ENCODE data around the gene ARHGAP26.

Gene ARHGAP26

DNA sequence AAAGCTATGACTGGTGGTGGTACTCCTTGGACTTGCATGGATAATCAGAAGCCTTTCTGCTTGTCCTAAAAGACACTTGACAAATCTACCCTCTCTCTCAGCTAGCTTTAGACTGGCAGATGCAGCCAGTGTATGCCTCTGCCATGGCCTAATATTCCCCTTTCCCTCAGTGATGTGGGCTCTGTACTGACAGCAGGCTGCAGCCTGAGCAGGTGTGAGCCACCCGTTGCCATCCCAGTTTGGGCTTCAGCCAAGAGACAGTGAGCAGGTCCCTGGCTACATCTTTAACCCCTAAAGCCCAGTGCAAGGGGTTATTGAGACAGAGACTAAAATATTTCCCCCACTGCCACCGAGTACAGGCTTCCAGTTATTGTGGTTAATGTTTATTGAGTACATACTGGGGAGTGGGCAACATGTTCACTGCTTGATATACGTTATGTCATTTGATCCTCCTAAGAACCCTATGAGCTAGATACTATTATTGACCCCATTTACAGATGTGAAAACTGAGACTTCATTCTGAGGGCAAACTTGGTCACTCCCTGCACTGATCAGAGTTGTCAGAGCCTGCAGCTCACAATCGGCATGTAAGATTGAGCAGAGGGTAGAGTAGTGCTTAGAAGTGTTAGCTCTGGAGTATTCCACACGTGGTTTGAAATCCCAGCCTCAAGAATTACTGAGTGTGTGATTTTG lies 254.2 kb downstream of the ARHGAP26 start:
- DNase-seq, result no peak
- in situ Hi-C loops (cut with MboI; ENCODE audit: low pct_unique_long_range_greater_than_20kb, low sequenced_read_pairs), result loop anchor here (25.0 kb wide), 1 partner anchor 788 kb away; the partner anchor contains the start of gene HMHB1

DNA sequence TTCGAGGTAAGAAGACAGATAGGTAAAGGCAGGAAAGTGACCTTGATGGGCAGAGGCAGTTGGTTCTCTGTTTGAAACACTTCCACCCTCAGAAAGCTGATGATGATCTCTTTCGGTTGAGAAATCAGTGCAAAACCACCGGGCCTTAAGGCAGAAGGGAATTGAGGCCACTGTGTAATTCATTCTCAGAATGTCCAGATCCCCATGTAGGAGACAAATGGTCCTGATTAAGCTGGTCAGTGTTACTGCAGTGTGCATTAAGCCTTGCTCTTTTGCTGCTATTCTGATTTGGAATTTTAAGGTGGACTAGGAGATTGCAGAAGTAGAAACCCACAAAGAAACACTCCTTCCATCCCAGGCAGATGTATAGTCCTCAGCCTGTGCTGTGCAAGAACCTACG lies 255.2 kb downstream of the ARHGAP26 start:
- in situ Hi-C loops (cut with MboI; ENCODE audit: low pct_unique_long_range_greater_than_20kb, low sequenced_read_pairs), result no loop called here
- DNase-seq, result no peak

DNA sequence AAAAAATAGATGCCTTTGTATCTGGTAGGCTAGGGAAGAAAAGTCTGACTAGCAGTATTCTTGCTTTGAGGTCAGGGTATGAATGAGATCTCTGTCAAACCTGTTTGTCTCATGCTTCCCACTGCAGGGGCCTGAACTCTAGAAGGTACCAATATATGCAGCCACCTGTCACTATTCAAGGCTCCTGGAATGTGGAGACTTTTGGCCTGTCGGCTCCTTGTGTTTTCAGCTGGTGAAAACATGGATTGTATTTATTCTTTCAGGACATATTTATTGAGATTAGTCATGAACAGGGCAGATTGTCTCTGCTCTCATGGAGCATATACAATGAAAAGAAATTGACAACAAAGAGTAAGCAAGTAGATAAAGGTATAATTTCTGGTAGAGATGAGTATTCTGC lies 255.8 kb downstream of the ARHGAP26 start:
- in situ Hi-C loops (cut with MboI; ENCODE audit: low pct_unique_long_range_greater_than_20kb, low sequenced_read_pairs), result no loop called here
- no peak for DNase-seq

DNA sequence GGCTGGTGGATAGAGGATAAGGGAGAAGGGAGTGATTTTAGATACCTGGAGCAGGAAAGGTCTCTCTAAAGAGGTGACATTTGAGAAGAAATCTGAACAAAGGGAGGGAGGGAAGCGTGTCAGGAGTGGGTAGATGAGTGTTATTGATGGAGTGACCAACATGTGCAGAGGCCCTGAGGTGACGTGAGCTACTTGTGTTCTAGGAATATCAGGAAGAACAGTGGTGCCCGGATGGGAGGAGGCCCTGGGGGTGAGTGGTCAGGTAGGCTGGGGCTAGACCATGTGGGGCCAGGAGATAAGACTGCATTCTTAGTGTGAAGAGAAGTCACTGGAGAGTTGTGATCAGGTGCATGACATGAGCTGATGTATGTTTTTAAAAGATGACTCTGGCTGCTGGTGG lies 256.2 kb downstream of the ARHGAP26 start:
- DNase-seq, result no peak
- in situ Hi-C loops (cut with MboI; ENCODE audit: low pct_unique_long_range_greater_than_20kb, low sequenced_read_pairs), result no loop called here

DNA sequence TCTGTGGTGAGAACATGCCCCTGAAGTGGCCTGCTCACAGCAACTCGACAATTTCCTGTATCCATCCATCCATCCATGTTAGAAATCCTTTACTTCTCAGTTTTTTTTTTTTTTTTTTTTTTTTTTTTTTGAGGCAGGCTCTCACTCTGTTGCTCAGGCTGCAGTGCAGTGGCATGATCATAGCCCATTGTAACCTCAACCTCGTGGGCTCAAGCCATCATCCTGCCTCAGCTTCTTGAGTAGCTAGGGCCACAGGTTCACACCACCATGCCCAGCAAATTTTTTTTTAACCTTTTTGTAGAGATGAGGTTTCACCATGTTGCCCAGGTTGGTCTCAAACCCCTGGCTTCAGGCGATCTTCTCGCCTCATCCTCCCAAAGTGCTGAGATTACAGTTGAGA lies 259.1 kb downstream of the ARHGAP26 start:
- DNase-seq, result no peak
- in situ Hi-C loops (cut with MboI; ENCODE audit: low pct_unique_long_range_greater_than_20kb, low sequenced_read_pairs), result no loop called here

DNA sequence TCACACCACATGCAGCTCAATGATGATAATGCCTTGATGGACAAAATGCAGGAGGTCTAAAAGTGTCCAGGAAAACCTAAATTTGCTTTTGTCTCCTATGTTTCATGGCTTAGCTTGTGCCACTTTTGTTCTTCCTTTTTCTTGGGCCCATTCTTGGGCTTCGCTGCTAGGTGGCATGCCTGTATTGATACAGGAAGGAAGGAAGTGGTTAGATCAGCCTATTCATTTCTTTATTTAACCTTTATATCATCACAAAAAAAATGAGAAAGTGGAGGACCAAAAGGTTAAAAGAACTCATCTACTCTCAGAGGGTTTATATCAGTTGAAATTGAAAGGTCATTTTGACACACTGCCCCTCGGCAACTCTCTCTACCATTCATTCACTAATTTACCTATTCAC lies 260.2 kb downstream of the ARHGAP26 start:
- in situ Hi-C loops (cut with MboI; ENCODE audit: low pct_unique_long_range_greater_than_20kb, low sequenced_read_pairs), result no loop called here
- peak; percentile 35 for DNase-seq

DNA sequence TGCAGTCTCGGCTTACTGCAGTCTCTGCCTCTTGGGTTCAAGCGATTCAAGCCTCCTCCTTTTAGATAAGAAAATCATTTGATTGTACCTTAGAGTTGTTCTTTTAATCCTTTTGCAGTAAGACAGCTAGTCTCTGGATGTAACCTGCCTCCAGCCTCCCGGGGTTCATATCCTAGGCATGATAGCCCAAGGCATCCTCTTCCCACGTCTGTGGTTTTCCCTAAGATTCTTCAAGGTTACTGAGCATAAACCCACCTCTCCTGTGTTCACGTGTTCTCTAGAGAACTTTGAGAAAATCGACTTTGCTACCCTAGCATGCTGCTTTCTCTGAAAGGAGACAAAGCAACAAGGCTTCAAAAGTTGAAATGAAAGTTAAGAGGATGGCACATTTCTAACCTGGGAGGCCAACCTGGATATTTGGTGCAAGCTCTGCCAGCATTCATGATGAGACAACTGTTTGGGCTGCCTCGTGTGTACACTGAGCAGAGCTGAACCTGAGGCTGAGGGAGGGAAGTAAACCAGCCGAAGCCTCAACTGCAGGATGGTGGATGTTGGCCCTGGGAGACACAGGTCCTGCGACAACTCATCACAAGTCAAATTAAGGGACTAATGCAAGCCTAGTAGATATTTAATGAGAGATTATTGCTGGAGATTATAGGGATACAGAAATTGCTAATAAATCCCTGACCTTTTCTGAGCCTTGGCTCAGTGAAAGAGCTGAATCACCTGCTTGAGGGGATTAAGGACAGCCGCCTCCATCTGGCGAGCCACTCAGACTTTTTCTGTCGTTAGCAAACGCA lies 261.8 kb downstream of the ARHGAP26 start:
- in situ Hi-C loops (cut with MboI; ENCODE audit: low pct_unique_long_range_greater_than_20kb, low sequenced_read_pairs), result no loop called here
- no peak for DNase-seq

DNA sequence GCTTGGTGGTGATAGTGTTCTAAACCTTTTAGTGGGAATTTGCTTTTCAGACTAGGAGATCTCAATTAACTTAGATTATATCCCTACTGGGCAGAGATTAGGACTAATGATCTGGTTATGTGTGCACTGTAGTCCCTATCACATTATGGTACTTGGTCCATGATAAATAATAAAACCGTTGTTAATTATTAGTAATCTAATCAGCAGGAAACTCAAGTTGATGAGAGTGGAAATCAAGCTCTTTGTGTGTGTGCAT lies 262.3 kb downstream of the ARHGAP26 start:
- in situ Hi-C loops (cut with MboI; ENCODE audit: low pct_unique_long_range_greater_than_20kb, low sequenced_read_pairs), result no loop called here
- no peak for DNase-seq

DNA sequence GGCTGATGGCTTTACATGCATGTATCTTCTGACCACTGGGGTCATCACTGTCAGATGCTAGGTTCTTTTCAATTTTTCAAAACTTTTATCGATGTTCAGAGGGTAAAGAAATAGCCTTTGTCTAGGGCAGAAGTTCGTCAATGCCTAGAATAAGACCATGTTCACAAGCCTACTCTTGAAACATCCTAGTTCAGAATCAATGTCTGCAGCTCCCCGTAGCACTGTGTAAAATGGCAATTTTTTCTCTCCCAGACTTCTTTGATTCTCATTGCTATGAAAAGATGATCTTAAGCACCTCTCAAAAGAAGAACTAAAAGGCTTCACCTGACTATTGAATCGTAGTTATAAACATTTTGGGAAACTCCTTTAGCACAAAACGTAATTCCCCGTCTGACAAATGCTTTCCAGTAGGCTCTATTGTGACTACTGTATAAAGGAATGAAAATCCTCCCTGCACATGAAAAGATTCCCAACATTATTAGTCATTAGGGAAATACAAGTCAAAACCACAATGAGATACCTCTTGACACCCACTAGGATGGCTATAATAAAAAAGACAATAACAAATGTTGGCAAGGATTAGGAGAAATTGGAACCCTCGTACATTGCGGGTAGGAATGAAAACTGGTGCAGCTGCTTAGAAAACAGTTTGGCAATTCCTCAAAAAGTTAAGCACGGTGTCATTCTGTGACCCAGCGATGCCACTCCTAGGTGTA lies 263.5 kb downstream of the ARHGAP26 start:
- no peak for DNase-seq
- in situ Hi-C loops (cut with MboI; ENCODE audit: low pct_unique_long_range_greater_than_20kb, low sequenced_read_pairs), result no loop called here

DNA sequence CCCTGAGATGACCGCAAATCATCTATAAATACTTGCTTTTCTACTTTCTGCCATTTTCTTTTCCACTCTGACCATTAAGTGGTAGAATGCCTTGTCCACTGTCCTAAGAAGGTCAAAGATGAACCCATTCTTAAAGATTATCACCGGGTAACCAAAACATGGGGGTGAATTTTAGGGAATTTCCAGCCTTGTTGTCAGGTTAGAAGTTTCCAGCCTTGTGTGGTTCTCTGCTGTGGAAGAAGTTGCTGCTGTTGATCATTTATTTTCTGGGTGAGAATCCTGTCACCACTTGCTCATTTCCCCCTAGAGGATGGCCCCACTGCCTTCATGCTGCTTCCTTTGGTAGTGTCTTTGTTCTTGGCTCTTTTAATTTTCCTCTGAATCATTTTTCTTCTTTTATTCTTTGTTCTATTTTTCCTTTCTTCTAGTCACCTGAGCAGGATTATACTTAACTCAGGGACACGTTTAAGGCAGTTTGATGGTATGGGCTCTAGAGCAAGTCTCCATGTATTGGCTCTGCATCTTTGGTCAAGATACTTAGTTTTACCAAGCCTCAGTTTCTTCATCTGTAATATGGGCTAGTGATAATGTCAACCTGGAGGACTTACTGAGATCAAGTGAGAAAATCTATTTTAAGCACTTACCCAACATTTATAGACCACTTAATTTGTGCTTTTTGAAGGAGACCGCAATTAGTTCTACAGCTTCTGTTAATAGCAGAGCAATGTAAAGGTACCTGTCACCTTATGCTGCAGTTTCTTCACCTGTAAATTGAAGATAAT lies 266.2 kb downstream of the ARHGAP26 start:
- in situ Hi-C loops (cut with MboI; ENCODE audit: low pct_unique_long_range_greater_than_20kb, low sequenced_read_pairs), result no loop called here

DNA sequence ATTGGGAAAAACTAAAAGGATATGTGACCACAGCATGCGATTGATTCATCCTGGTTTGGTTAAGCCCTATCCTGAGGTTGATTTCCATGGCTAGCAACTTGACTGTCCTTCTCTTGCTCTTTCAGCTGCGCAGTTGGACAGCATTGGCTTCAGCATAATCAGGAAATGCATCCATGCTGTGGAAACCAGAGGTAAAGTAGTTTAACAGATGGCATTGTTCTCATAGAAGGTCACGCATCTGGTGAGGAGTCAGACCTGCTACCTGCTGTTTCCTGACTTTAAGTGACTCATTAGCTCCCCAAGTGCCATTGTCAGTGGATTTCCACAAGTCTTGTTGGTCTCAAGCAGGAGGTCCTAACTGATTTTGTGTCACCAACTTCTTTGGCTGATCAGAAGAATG lies 266.9 kb downstream of the ARHGAP26 start:
- in situ Hi-C loops (cut with MboI; ENCODE audit: low pct_unique_long_range_greater_than_20kb, low sequenced_read_pairs), result no loop called here
- no peak for DNase-seq

More for the DNA sequence above, 266.2 kb downstream of the ARHGAP26 start:
- DNase-seq, result no peak

DNA sequence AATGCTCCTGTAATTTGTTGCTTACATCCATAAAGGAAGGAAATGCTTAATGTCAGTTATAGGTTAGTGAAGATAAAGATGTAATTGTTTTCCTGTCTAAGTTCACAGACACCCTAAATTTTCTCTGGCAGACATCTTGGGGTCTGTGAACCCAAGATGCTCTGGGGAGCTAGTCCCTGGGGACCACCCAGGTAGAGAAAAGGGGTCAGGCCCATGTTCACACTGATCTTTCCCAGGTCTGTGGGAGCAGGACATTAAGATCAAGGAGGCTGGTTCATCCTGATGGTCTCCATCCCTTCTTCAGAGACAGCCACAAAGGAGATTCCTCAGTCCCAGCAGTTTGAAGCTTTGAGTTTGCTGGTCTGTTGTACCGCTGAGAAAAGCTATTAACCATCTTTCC lies 267.5 kb downstream of the ARHGAP26 start:
- no peak for DNase-seq
- in situ Hi-C loops (cut with MboI; ENCODE audit: low pct_unique_long_range_greater_than_20kb, low sequenced_read_pairs), result no loop called here

DNA sequence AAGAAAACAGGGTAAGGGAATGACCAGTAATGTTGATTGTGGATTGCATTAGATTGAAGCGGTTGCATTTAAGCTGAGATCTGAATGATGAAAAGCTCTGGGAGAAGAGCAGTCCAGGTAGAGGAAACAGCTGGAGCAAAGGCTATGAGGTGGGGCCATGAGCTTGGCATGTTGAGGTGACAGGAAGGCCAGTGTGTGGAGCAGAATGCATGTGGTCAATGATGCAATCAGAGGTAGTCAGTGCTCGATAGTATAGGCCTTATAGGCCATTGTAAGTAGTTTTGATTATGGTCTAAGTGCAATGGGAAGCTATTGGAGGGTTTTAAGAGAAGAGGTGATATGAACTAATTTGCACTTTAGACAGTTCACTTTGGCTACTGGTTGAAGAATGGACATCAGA lies 270.4 kb downstream of the ARHGAP26 start:
- DNase-seq, result no peak
- in situ Hi-C loops (cut with MboI; ENCODE audit: low pct_unique_long_range_greater_than_20kb, low sequenced_read_pairs), result no loop called here

DNA sequence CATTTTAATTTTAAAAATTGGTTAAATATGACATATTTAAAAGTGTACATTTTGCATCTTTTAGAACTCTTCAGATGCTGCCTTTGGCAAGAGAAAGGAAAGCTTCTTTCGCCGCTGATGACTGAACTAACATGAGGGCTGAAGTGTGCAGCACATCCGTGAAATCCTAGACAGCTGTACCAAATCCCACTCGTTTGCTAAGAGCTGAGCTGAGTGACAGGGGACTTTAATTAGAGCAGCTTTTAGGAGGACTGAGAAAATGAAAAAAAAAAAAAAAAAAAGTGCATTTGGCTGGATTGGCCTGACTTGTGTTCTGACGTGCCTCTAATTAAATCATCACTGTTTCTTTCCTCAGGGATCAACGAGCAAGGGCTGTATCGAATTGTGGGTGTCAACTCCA lies 271.3 kb downstream of the ARHGAP26 start:
- in situ Hi-C loops (cut with MboI; ENCODE audit: low pct_unique_long_range_greater_than_20kb, low sequenced_read_pairs), result no loop called here
- no peak for DNase-seq

DNA sequence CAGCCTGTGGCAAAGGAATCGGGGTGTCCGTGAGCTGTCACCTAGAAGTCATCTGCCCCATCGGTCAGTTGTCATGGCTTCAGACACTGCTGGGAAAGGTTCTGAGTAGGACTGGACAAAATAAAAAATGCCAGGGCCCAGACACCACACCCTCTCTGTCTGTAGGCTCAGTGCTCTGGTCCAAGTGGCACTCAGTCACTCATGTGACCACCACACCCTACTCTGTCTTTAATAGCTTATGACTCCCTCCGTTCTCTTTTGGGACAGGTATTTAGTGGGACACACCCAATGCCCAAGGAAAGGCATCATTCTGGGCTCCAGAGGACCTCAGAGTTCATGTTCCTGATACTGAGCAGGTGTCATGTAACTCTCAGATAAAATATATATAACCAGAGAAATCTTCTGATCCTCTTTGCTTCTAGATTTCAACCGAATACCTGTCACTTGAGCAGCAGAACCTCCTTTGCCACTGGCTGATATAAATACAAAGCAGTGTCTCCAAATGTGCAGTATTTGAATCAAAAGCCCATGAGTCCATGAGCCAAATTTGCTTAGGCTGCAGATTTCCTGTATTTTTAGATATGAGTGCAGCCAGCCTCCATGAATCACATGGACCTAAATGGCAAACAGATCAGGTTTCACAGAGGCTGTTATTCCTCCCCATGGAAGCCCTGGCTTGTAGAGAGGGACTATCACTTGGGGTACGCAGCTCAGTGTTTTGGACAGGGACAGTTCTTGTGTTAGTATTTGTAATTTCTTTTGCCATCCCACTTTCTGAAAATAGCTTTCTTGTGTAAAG lies 272.0 kb downstream of the ARHGAP26 start:
- in situ Hi-C loops (cut with MboI; ENCODE audit: low pct_unique_long_range_greater_than_20kb, low sequenced_read_pairs), result no loop called here
- no peak for DNase-seq

DNA sequence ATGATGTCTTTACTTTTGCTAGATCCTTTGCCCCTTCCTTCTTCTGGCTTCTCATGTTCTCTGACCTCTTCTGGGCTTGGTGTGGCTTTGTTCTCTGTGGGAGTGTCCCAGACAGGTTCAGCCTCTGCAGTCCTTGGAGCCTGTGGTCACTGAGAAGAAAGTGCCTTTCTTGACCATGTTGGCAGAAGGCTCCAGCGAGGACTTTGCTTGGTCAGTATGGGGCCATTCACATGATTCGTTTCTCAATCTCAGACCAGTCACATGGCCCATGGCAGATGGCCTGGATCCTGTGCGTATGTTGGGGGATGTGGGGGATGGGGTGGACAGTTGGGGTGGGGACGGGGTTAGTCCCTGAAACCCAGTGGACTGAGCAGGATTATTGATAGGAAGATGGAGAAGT lies 274.1 kb downstream of the ARHGAP26 start:
- in situ Hi-C loops (cut with MboI; ENCODE audit: low pct_unique_long_range_greater_than_20kb, low sequenced_read_pairs), result no loop called here
- no peak for DNase-seq

DNA sequence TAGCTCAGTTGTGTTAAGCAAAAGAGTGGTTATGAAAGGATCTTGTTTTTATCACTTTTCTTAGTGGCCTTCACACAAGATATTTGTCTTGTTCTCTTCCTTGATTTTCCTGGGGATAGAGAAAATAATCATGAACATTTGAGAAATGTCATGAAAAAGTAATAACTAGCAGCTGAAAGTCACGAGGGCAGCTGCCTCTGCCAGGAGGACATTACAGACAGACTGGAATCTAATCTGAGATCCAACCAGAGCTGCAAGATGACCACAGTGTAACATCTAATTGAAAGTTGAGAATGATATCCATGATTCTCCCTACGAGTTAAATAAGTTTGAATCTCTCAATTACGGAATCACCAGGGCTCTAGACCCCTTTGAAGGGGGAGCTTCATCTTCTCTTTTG lies 274.9 kb downstream of the ARHGAP26 start:
- in situ Hi-C loops (cut with MboI; ENCODE audit: low pct_unique_long_range_greater_than_20kb, low sequenced_read_pairs), result no loop called here
- no peak for DNase-seq

DNA sequence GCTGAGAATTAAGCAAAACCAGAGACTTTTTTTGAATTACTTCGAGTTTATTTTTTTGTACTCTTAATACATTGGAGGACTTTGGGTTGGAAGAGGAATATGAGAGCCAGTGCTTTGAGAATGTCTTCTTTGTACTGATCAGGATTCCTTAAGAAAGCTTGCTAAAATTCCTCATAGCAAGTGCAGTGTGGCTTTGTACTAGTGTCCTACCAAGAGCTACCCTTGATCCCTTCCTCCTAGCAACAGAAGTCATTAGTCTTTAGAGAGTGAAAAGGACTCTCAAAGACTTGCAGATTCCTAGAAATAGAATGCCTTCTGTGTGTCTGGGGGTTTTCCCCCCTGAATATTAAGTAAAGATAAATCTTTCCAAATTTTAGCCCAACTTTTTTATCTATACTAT lies 276.1 kb downstream of the ARHGAP26 start:
- in situ Hi-C loops (cut with MboI; ENCODE audit: low pct_unique_long_range_greater_than_20kb, low sequenced_read_pairs), result no loop called here
- DNase-seq, result no peak

DNA sequence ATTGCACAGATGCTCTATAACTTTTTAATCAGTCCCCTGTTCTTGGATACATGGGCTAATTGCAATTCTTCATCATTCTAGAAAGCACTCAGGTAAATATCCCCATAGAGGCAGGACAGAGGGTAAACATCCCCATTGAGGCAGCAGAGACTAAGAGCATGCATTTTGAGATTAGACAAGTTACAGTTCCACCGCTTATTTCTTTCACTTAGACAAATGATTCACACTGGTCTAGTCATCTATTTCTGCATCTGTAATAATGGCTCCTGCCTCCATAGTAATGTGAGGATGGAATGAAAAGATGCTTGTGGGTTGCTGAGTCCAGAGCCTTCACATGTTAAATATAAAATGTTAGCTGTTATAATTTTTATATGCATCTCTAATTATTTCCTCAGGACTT lies 276.9 kb downstream of the ARHGAP26 start:
- in situ Hi-C loops (cut with MboI; ENCODE audit: low pct_unique_long_range_greater_than_20kb, low sequenced_read_pairs), result no loop called here

More for the DNA sequence above, 276.9 kb downstream of the ARHGAP26 start:
- DNase-seq, result no peak
